ENCODE data around the gene PCDHA1.

PCDHA1 gene

DNA sequence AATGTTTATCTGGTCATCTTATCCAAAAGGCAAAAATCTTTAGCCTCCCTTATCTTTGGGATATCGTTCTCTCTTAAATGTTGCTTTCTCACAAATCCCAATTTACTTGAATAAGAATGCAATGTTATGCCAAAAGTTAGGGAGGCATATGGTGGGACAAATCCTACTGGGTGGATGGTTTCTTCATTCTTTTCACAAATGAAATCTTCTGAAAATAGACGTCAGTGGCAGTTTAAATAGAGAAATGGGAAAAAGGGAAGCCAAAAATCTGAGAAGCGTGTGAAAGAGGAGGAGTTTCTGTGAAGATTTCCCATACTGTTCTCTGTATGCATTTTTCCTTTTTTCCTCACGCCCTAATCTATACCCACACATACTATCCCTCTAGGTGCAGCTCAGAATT lies 137.7 kb downstream of the PCDHA1 start:
- DNase-seq (ENCODE audit: low read depth), result no peak

DNA sequence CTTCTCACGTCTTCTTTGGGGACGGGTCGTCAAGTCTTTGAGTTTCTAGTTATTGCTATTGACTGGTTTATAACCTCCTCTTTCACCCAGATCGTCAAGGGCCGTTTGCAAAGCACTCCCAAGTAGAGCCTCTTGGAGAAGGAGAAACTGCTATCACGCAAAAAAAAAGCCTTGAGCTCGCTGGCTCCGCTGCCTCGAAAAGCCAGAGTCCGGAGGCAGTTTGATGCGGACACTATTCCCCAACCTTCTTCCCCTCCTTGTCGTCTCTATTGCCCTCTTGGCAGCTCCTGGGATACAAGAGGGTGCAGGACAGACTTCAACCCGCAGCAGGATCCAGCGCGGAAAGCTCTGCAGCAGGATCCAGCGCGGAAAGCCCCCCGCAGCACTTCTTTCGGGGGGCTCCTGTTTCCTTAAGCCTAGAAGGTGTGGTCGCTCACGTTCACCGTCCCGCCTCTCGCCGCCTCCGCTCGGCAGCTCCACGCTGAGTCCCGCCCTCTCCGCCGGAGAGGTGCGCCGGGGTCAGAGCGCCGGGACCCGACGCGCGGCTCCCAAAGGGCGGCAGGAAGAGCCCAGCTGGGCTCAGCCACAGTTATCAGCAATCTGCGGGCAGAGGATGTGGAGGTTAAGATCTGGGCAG lies 140.0 kb downstream of the PCDHA1 start, which contains the start of gene PCDHAC1:
Gene PCDHAC1 (plus strand): TSS at position 494 of the 637 bp plus-strand sequence. CDS start 594 bp downstream, outside the sequence.
- DNase-seq (ENCODE audit: low read depth), result no peak

DNA sequence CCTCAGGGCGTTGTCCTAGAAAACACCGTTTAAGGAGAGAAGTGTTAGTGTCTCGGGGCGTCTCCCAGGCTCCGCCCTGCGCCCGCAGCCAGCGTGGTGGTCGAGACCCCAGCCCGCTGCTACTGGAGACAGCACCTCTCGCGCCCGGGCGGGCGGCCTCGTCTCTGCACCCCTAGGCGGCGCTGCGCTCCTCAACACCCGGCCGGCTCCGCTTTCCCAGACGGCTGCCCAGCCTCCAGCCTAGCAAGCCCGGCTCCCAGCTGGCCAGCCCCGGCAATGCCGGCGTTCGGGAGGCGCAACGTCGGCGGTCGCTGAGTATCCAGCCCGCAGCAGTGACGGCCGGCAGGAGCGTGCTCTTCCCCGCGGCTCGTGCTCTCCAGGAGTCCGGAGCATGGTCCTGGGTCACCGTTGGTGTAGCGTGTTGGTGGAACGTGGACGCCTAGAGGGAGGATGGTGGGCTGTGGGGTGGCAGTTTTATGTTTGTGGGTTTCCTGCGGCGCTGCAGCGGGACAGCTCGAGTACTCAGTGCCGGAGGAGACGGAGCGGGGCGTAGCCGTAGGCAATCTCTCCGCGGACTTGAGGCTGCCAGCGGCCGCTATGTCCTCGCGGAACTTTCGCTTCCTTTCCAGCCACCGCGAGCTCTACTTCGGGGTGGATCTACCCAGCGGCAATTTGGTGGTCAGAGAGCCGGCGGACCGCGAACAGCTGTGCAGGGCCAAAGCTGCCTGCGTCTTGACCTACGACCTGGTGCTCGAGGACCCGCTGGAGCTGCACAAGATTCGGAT lies 140.7 kb downstream of the PCDHA1 start:
- peak; percentile 20 for DNase-seq (ENCODE audit: low read depth)

DNA sequence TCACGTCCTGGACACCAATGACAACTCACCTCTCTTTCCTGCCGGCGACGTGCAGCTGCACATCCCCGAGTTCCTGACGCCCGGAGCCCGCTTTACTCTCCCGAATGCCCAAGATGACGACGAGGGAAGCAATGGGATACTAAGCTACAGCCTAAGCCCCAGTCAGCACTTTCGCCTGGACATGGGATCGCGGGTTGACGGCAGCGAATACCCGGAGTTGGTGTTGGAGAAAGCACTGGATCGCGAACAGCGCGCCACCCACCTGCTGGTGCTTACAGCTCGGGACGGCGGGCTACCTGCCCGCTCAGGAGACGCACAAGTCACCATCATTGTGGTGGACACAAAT lies 141.3 kb downstream of the PCDHA1 start:
- DNase-seq (ENCODE audit: low read depth), result no peak

DNA sequence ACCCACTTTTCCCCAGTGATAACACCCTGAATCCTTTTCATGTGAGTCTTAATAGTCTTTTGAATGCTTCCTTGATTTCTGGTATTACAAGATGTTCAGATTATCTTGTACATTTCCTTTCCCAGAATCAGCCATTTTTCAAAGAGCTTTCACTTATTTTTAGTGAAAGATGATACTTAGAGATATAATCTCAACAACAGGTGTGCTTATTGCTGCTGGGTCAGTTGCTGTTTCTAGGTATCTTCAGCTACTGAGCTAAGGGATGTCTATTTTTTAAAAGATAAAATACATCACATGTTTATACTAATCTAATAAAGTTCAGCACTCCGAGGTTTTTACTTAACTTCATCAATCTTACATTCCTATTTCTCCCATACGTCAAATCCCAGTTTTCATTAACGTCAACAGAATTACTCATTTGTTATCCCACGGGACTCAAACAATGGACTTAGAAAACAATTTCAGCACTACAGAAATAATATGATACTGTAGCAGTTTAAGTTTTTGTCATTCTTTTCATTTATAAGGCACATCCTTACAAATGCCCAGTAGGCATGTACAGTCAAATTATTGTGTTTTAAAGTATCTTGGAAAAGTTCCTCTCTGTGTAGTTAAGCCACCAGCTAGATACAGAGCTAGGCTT lies 149.1 kb downstream of the PCDHA1 start:
- no peak for DNase-seq (ENCODE audit: low read depth)

DNA sequence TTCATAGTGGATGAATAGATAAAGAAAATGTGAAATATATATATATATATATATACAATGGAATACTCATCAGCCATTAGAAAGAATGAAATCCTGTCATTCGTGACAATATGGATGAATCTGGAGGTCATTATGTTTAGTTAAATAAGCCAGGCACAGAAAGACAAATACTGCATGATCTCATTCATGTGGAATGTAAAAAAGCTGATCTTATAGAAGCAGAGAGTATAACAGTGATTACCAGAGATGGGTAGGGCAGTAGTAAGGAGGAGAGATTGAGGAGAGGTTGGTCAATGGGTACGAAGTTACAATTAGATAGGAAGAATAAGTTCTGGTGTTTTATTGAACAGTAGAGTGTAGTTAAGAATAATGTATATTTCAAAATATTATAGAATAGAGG lies 160.6 kb downstream of the PCDHA1 start:
- no peak for DNase-seq (ENCODE audit: low read depth)

DNA sequence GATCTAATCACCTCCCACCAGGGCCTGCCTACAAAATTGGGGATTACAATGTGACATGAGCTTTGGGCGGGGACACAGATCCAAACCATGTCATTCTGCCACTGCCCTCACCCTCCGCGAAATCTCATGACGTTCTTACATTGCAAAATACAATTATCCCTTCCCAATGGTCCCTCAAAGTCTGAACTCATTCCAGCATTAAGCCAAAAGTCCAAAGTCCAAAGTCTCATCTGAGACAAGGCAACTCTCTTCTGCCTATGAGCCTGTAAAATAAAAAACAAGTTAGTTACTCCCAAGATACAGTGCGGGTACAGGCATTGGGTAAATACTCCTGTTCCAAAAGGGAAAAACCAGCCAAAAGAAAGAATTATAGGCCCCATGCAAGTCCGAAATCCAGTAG lies 165.7 kb downstream of the PCDHA1 start:
- DNase-seq (ENCODE audit: low read depth), result no peak

DNA sequence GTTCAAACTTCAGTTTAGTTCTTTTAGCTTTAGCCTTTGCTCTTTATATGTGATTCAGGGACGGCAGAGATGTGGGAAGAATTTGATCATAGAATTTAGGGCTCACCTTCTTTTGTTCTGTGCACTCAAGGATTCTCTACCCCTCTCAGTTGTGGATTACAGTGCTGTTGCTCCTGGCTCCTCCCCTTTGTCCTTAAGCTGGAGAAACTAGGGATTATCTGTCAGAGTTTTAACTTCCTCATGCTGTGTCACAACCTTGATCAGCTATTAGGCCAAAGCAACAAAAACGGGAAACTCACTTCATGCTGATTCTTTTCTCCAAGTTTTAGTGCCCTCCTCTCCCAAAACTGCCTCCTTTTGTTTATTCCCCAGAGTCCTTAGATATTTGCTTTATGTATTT lies 167.3 kb downstream of the PCDHA1 start:
- no peak for DNase-seq (ENCODE audit: low read depth)

DNA sequence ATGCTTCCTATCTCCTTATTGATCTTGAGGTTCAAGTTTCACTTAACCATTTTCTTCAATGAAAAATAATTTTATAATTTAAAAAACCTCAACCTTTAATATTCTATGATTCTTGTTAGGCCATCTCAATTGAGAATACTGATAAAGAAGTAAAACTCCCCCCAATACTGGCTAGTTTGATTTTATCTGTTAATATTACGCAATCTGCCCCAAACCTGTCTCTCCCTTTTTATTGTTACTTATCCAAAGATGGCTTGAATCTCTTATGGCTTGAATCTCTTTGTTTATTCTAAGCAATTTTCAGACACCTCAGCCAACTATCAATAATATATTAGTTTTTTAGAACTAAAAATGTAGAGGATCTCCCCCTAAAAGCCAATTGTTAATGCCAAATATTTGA lies 176.2 kb downstream of the PCDHA1 start:
- DNase-seq (ENCODE audit: low read depth), result no peak

DNA sequence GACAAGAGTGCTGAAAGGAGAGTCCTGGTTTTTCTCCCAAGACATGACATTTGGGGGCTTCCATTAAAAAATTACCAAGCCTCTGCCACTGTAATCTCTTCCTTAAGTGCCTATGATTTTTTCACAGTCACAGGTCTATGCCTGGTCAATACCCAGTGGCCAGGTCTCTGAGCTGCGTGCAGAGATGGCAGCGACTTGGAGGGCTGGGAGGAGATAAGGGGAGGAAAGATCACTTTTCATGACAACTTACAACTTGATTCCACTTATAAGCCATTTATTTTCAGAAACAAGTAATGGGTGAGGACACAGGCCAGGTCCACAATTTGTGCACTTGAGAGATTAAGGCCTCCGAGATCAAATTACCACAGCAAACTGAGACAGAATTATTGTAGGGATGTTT lies 178.4 kb downstream of the PCDHA1 start:
- no peak for DNase-seq (ENCODE audit: low read depth)

DNA sequence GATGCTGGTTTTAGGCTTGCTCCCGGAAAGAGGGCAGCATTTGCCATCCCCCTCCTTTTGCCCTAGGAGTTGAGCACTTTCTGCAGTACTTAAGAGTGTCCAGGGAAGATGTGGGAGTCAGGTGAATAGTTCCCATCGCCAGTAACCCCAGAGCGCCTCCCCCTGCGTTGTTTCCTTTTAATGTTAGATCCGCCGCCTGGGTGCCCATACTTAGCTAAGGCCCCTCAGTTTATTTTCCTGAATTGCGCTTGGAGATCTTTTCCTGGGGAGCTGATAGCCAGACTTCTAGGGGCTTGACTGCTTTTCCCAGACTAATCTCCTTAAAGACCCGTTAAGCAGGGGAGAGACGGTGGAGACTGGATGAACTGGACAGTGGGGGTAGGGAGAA lies 180.0 kb downstream of the PCDHA1 start:
- no peak for DNase-seq (ENCODE audit: low read depth)

DNA sequence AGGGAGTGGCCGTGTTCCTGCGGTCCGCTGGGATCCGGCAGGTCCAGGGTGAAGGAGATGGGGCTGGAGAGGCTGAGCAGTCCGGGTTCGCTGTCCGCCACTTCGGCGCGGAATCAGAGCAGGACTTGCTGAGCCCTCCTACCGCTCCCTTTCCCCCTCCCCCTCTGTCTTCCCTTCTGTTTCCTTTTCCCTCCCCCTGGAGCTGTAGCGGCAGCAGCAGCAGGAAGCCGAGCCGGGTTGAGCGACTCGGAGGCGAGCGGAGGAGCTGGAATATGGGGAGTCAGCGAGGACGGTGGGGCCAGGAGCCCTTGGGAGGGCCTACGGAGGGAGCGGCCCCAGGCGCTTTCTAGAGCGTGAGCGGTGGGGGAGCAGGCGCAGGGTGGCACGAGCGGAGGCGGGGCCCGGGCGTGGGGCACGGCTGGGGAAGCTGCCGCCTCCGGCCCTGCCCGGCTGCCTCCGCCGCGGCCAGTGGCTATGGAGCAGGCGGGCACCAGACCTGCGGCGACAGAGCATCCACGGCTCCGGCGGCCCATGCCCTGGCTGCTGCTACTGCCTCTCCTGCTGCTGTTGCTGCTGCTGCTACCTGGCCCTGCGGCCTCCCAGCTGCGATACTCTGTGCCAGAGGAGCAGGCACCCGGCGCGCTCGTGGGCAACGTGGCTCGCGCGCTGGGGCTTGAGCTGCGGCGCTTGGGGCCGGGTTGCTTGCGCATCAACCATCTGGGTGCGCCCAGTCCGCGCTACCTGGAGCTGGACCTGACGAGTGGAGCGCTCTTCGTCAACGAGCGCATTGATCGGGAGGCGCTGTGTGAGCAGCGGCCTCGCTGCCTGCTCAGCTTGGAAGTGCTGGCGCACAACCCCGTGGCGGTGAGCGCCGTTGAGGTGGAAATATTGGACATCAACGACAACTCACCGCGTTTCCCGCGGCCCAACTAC lies 180.6 kb downstream of the PCDHA1 start, which contains the start of gene PCDHAC2:
Gene PCDHAC2 (plus strand): TSS at position 184 of the 933 bp plus-strand sequence. CDS start 291 bp downstream, at position 475.
- no peak for DNase-seq (ENCODE audit: low read depth)

DNA sequence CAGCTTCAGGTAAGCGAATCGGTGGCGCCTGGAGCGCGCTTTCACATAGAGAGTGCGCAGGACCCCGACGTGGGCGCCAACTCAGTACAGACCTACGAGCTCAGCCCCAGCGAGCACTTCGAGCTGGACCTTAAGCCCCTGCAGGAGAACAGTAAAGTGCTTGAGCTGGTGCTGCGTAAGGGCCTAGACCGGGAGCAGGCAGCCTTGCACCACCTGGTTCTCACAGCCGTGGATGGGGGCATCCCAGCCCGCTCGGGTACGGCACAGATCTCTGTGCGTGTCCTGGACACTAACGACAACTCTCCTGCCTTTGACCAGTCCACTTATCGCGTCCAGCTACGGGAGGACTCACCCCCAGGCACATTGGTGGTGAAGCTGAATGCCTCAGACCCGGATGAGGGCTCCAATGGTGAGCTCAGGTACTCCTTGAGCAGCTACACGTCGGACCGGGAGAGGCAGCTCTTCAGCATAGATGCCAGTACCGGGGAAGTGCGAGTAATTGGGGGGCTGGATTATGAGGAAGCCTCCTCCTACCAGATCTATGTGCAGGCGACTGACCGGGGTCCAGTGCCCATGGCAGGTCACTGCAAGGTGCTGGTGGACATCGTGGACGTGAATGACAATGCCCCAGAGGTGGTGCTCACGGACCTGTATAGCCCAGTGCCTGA lies 181.4 kb downstream of the PCDHA1 start:
- DNase-seq (ENCODE audit: low read depth), result no peak

DNA sequence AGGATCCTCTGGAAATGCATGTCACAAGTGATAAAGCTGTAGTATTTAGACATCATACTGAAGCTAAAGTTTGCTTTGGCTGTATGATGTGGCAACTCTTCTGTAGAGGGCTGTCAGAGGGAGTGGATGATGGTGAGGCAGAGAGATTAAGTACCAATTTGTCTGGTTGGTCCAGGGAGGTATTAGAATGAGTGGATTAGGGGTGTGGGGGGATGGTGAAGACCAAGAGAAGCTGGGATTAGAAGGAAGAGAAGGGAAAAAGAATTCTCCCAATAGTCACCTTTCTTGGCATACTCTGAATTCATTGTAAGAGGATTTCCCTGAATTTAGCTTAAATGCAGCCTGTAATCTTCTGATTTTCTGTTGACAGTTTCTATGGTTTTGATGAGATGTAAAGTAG lies 183.9 kb downstream of the PCDHA1 start:
- no peak for DNase-seq (ENCODE audit: low read depth)

DNA sequence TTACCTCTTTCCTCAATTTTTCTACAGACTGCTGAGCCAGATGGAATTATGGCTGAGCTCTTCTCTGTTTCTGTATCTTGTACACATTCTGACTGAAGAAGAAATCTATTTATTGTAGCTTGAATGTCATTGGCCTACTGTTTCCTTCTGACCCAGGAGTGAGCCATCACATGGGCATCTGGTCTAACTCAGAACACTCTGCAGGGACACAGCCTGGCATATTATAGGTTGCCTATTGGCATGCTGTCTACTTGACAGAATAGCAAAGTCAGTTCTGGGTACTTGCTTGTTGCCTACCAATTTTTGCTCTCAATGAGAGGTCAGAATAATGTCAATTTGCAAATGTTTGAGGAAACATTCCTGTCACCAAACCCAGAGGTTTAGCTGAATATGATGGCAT lies 187.6 kb downstream of the PCDHA1 start:
- no peak for DNase-seq (ENCODE audit: low read depth)

DNA sequence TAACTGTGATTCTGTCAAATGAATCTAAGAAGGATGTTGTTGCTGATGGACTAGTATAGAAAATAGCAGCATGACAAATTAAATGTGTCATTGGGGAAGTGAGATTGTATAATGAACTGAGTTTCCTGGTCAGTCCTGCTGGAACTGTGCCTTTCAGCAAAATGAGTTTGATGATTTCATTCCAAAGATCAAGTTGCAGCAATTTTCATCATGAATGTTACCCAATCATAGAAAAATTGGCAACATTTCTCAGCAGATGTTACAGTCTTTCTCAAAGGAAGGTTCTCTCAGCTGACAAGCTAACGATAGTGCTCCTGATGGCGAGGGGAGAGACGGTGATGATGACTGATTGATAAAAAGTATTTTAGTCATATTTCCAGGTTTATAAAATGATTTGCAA lies 191.1 kb downstream of the PCDHA1 start:
- no peak for DNase-seq (ENCODE audit: low read depth)

DNA sequence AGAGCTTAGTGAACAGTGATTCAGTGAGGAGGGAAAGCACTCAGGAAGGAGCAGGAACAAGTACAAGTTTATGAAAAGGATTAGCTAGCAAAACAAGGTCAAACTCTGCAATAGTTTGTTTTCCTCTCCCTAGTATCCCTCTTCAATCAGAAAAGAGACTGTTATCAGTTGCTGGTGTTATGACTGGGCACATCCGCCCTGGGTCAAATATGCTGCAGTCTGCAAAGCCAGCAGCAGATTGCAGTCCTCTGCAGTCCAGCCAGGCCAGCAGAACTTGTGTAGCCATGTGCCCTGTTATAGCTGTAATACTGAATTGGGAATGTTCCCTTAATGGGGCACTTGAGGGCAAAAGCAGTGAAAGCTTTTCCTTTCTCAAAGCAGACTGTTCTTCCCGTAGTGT lies 192.3 kb downstream of the PCDHA1 start:
- no peak for DNase-seq (ENCODE audit: low read depth)

DNA sequence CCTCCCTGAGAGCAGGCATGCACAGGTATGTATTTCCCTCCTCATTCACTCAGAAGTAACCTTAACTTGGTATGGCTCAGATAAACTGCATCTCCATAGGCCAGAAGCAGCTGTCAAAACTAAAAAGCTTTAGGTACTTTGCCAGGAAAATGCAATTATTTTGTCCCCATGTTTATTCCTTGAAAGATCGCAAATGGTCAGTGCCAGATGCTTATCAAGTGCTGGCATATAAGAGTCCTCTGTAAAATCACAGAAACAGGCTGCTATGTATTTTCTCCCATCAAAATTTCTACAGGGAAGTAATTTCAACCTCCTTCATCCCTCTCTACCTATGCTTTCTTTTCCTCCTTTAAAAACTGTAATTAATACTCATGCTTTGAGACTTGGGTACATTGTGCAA lies 193.0 kb downstream of the PCDHA1 start:
- no peak for DNase-seq (ENCODE audit: low read depth)

DNA sequence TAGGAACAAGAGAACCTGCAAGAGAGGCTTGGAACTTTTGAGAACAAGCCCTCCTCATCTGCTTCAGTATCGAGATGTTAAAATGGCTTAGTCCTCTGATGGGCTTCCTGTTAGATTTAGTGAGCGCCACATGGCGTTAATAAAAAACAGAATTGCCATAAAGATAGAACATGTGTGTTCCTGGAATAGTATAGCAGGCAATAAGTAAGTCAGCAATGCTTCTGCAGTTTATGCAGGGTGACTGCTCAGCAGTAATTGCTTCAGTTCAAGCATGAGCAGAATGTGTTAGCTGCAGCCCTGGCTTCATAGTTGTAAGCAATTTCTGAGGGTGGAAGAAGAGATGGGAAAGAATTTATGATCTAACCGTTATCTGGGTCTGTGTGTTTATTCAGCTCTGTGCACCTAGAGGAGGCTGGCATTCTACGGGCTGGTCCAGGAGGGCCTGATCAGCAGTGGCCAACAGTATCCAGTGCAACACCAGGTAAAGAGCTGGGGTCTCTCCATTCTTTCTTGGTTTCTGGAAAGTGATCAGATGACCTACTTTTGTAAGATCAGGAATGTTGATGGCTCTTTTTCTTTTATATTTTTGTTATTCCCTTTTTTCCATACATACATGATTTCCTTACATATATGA lies 196.3 kb downstream of the PCDHA1 start:
- DNase-seq (ENCODE audit: low read depth), result no peak

DNA sequence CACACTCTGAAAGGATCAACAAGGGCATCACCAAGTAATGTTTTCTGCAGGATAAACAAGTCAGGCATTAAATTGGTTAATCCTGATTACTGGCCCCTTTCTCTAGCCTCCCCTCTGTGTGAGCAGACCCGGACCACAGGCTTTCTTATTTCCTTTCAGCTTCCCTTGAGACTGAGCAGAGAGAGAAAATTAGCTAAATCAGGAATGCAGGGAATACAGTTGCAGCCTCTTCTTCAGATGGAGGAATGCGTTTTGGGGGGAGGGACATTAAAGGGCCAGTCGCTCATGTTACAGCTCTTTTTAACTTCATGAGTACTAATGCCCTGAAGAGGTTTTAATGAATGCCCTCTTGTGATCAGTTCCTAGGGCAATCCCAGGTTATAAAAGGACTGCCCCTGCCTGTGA lies 200.2 kb downstream of the PCDHA1 start:
- DNase-seq (ENCODE audit: low read depth), result no peak

DNA sequence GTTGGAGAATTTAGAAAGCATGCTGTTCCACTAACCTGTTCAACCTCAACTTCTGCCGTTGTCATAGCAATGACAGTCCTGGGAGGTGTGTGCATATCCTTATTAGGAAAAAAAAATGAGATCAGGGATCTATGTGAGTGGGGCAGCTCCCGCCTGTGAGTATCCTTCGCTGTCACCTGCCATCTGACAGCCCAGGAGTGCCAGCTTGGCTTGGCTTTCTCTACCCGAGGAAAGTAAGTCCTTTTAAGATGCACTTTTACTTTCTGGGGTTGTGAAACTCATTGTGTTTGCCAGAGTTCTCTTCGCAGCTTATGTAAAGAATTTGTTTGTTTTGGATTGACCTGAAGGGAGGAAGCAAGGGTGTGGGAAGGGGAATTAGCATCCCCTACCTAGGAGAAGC lies 202.2 kb downstream of the PCDHA1 start:
- DNase-seq (ENCODE audit: low read depth), result no peak

Data from EH (cell line).